NCI-H510A treated with DMSO at 0.1 percent for 48 hours (cell line): ENCODE results near the gene ASTN2.
A peak's percentile ranks its signal among the peaks of the same experiment; 100 is the strongest.

Source experiments
- DNase-seq: peaks from one replicate; lab custom pipeline; 2025; lab: John Stamatoyannopoulos, UW

ASTN2 gene

GRCh38 chr9:117300371-117301110 lies 114.3 kb downstream of the ASTN2 start:
- DNase-seq = no peak

- DNase-seq = no peak
Measured at GRCh38 chr9:117296453-117296852, 118.4 kb downstream of the ASTN2 start.

GRCh38 chr9:117293206-117294114 lies 121.4 kb downstream of the ASTN2 start:
- DNase-seq = peak; percentile 31

DNA sequence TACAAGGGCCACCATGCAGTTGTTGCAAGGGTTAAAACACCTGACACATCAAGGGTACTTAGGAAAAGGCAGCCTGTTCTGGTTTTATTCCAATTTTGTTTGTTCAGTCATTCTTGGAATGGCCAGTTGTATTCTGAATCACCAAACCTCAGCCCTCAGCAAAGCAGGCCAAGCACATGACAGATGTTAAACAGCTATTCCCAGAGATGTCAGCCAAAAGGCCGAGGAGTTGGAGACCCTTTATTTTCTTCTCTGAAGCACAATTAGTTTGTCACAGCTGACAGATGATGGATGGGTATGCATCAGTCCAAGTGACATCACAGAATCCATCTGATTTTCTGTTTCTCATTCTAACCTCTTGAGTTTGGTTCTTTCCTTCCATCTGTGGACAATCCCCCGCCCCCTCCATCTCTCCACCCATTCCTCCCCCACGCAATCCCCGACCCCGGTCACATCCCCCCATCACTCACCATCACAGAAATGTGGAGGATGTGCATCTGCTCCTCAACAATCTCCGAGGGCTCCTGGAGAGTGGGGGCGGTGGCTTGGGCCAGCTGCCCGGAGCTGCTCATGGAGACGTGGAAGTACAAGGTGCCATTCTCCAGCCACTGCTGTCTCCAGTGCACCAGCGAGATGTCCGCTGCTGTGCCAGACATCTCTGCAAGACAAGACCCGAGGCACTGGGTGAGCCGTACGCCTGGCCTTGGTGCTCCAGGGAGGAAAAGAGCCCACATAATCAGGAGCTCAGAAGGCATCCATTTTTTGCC lies 123.8 kb downstream of the ASTN2 start:
- DNase-seq = no peak

DNA sequence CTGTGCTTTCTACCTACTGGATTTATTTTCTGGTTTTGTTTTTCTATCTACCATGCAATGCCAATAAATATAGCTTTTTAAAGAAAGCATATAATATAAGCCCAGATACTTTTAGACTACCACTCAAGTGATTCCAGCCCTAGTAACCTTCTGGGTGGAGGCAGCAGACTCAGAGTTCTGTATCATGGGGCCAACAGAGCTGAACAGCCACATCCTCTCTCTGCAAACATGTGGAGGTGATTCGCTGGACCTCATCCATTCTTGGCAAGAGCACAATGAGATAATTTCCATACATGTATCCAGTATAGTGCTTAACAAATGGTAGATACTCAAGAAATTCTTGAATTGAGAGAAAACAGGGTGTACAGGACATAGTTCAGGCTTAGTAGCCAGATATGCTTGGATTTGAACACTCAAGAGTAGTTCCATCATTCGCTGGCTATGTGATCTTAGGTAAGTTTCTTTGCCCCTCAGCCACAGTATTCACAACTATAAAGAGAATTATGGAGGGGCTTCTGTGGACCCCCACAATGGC lies 124.5 kb downstream of the ASTN2 start:
- no peak for DNase-seq

DNA sequence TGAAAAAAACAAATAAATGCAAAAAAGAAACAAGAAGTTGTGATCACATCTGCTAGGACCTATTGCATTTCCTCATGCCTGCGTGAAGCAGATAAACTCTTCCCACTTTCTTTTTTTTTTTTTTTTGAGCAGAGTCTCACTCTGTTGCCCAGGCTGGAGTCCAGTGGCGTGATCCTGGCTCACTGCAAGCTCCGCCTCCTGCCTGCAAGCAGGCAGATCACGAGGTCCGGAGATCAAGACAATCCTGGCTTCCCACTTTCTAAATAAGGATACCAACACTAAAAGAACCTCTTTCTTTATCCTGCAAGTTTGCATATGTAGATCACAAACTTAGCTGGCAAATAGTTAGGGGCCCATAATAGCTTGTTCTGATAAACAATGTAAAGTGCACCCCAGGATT lies 128.6 kb downstream of the ASTN2 start:
- no peak for DNase-seq

DNA sequence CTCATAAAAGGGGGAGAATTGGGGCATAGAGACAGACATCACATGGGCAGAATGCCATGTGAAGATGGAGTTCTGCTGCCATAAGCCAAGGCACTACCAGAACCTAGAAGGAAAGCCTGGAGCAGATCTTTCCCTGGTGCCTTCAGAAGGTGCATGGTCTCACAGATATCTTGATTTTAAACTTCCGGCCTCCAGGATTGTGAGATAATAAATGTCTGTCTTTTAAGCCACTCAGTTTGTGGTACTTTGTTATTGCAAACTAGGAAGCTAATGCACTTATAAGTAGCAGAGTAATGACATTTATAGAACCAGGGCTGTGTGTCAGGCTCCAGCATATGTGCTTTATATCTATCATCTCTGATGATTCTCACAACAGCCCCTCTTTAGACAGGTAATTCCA lies 130.4 kb downstream of the ASTN2 start:
- DNase-seq = no peak

GRCh38 chr9:117282541-117282940 lies 132.3 kb downstream of the ASTN2 start:
- DNase-seq = no peak

DNA sequence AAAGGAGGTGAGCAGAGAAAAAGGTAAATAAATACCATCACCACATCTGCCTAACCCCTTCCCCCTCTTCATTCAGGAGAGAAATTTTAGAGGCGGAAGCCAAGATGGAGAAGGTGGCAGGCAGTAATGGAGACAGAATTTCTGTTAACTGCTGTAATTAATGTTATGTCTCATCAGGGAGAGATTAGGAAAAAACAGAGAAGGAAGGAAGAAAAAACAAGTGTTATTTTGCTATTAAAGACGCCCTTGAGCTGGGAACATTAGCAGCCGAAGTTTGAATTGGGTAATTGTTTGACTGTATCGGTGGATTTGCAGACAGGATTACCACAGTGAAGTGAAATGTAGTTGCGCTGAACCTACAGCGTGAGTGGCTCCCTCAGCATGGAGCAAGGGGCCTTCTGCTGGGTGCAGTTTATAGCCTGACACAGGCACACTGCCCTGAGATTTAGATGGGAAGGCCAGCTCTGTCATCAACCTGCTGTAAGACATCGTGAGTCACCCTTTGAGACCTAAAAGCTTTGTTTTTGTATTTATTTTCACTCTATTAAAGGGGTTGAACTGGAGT lies 136.3 kb downstream of the ASTN2 start:
- DNase-seq = peak; percentile 77

GRCh38 chr9:117278020-117278419 lies 136.8 kb downstream of the ASTN2 start:
- DNase-seq = peak; percentile 77

GRCh38 chr9:117276444-117276843 lies 138.4 kb downstream of the ASTN2 start:
- DNase-seq = peak; percentile 53

DNA sequence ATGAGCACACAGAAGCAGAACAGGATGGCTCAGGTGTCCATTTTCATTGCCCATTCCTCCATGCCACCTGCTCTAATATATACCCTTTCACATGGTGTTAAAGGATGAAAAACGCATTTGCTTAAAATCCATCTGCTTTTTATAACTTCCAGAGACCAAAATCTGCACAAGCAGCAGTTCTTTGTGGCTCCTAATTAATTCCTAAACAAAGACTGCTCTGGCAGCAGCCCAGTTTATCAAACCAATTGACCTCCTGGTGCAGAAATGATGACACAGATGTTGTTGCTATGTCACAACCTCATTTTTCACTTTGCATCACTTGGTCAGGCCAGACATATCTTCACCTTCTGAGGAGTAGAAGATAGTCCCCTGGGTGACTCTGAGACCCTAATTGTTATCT lies 141.2 kb downstream of the ASTN2 start:
- DNase-seq = no peak

DNA sequence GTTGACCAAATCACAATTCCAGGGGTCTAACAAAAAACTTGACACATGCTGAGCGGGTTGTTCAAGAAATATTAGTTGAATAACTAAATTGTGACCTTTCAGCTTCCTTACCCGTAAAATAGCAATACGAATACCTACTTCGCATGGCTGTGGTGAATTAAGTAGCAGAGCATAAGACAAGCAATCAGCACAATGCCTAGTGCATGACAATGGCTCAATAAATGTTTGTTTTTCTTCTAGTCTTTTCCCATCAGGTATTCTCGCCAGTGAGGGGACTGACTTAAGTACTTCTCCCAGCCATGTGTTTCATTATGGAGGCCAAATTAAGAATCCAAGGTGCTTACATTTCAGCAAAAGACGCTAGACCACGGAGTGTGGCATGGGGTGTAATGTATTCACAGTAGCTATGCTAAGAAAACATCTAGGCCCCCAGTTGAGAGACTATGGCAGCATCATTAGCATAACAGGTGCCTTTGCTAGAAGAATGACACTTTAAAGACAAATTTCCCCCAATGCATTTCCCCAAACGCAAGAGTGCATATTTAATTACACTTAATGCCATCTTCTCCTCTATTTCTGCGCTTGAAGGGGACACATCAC lies 145.9 kb downstream of the ASTN2 start:
- no peak for DNase-seq

GRCh38 chr9:117266855-117267497 lies 147.9 kb downstream of the ASTN2 start:
- no peak for DNase-seq

GRCh38 chr9:117265253-117265652 lies 149.6 kb downstream of the ASTN2 start:
- DNase-seq = no peak

DNA sequence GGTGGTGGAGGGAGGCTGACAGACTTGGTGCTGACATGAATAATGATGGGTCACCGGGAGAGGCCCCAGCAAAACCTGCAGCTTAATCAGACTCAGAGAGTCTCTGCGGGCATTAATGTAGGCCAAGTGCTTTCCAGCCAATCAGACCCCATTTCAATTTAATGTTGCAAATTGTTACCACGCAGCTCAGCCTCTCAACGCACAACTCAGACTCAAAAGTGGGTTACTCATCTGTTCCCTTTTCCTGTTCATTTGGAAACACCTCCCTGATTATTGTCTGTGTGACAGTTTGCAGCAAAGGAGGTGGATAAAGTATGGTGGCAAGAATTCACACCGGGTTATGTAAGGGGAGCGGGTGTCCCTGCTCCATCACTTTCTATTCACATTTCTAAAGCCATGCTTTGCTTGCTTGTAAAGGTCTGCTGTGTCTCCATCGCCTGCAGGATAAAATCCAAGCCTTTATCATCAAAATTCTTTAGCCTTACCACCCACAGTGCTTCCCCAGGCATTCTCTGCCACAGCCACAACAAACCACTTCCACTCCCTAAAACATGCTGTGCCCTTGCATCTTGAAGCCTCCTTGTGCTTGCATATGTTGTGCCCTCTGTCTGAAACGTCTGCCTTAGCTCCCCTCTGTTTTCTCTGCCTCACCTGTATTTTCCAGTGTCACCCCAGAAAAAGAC lies 156.5 kb downstream of the ASTN2 start:
- no peak for DNase-seq

GRCh38 chr9:117253261-117253660 lies 161.6 kb downstream of the ASTN2 start:
- DNase-seq = no peak

- no peak for DNase-seq
Measured at GRCh38 chr9:117250610-117251215, 164.1 kb downstream of the ASTN2 start.

DNA sequence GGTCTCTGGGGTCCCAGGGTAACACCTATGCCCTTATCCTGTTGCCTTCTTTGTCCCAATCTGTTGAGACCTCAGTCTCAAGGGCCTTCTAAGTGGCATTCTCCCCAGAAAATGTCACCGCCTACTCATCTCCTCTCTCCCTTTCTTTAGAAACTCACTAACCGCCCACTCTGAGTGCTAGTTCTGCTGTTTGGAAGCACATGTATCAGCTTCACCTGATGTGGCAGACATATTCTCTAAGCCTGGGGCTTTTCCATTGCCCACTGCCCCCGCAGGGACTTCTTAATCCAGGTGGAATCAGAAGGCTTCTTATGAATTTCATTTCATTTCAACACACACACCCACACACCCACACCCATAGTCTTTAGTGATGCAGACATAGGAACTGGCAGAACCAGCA lies 165.1 kb downstream of the ASTN2 start:
- DNase-seq = no peak

- peak; percentile 28 for DNase-seq
Measured at GRCh38 chr9:117247266-117247665, 167.6 kb downstream of the ASTN2 start.
